Measurements from ENCODE around the gene AKAP1.

- TF ChIP-seq CTCF (IDR thresholded peaks at IDR 0.05) (no peak), POLR2A (IDR thresholded peaks at IDR 0.05) (no peak), EP300 (IDR thresholded peaks at IDR 0.05) (no peak), POLR2AphosphoS5 (IDR thresholded peaks at IDR 0.05) (no peak)
These were observed 12.9 kb downstream of the AKAP1 start for GRCh38 chr17:57097832-57098421.

Measured in upper lobe of left lung (tissue), 4 donors.